ENCODE results near the gene TMEM217. TPM values are rescaled to one million over a fixed set of nuclear protein-coding genes. Genes with fewer than 3 reads are reported as not detected.
"Not testable (repeated sequence)": the region's sequence is repeated elsewhere in the genome, so short reads cannot be mapped to it uniquely, and the experiment has no call there.

Gene TMEM217
- total and polyA plus RNA-seq, 5 donors: 0.15 to 1.0 (median 0.16) TPM; not detected in 2

GRCh38 chr6:37196451-37196850 is 61.5 kb downstream of the TMEM217 start:
- H3K4me1 ChIP-seq (ENCODE audit: control insufficient read depth, insufficient read depth, low read length): not testable (repeated sequence)

GRCh38 chr6:37194886-37195285 is 63.1 kb downstream of the TMEM217 start:
- ATAC-seq; DNase-seq; H3K4me1 ChIP-seq (ENCODE audit: control insufficient read depth, insufficient read depth, low read length); H3K9me3 ChIP-seq (ENCODE audit: control insufficient read depth, low read length); H3K27me3 ChIP-seq (ENCODE audit: control insufficient read depth, insufficient read depth); H3K27ac ChIP-seq (ENCODE audit: low read length); H3K4me3 ChIP-seq (ENCODE audit: low read length); intact Hi-C loops (cut with DNase I): not testable (repeated sequence)
- 67% methylated on average over 1 of the region's 1 CpG for WGBS

More at GRCh38 chr6:37196451-37196850, 61.5 kb downstream of the TMEM217 start:
- H3K4me3 ChIP-seq (ENCODE audit: low read length); H3K27me3 ChIP-seq (ENCODE audit: control insufficient read depth, insufficient read depth); H3K9me3 ChIP-seq (ENCODE audit: control insufficient read depth, low read length); intact Hi-C loops (cut with DNase I); DNase-seq; ATAC-seq; H3K27ac ChIP-seq (ENCODE audit: low read length): not testable (repeated sequence)
- WGBS: 92% methylated on average over 4 of the region's 4 CpGs

- no peaks in the 10 kb centered on the region for H3K27me3 ChIP-seq (ENCODE audit: control insufficient read depth, insufficient read depth)
- WGBS: 92% methylated on average over 3 of the region's 3 CpGs
- ATAC-seq (no peak), DNase-seq (no peak)
- no peak overlapping the region for H3K27ac ChIP-seq (ENCODE audit: low read length)
- H3K4me3 ChIP-seq (ENCODE audit: low read length): no peak overlapping the region
- no peaks in the 10 kb centered on the region for H3K4me1 ChIP-seq (ENCODE audit: control insufficient read depth, insufficient read depth, low read length)
- H3K9me3 ChIP-seq (ENCODE audit: control insufficient read depth, low read length): no peaks in the 10 kb centered on the region
- intact Hi-C loops (cut with DNase I): no loop called here
These were observed 65.3 kb downstream of the TMEM217 start for GRCh38 chr6:37192666-37193065.

- Histone ChIP-seq H3K4me3 (ENCODE audit: low read length) (no peak overlapping the region), H3K27me3 (ENCODE audit: control insufficient read depth, insufficient read depth) (no peaks in the 10 kb centered on the region), H3K4me1 (ENCODE audit: control insufficient read depth, insufficient read depth, low read length) (no peaks in the 10 kb centered on the region), H3K9me3 (ENCODE audit: control insufficient read depth, low read length) (no peaks in the 10 kb centered on the region), H3K27ac (ENCODE audit: low read length) (no peak overlapping the region)
- DNase-seq (no peak), ATAC-seq (no peak)
- intact Hi-C loops (cut with DNase I): no loop called here
- WGBS: 72% methylated on average over 1 of the region's 1 CpG
These were observed 67.8 kb downstream of the TMEM217 start for GRCh38 chr6:37190159-37190535.

GRCh38 chr6:37188962-37189510 is 68.9 kb downstream of the TMEM217 start:
- H3K4me3 ChIP-seq (ENCODE audit: low read length): no peak overlapping the region
- no peaks in the 10 kb centered on the region for H3K4me1 ChIP-seq (ENCODE audit: control insufficient read depth, insufficient read depth, low read length)
- 61% methylated on average over 2 of the region's 2 CpGs for WGBS
- H3K9me3 ChIP-seq (ENCODE audit: control insufficient read depth, low read length): no peaks in the 10 kb centered on the region
- H3K27me3 ChIP-seq (ENCODE audit: control insufficient read depth, insufficient read depth): no peaks in the 10 kb centered on the region
- intact Hi-C loops (cut with DNase I): no loop called here
- ATAC-seq (no peak), DNase-seq (no peak)
- no peak overlapping the region for H3K27ac ChIP-seq (ENCODE audit: low read length)

- no peaks in the 10 kb centered on the region for H3K27me3 ChIP-seq (ENCODE audit: control insufficient read depth, insufficient read depth)
- 67% methylated on average over 7 of the region's 7 CpGs for WGBS
- intact Hi-C loops (cut with DNase I): no loop called here
- H3K4me3 ChIP-seq (ENCODE audit: low read length): no peak overlapping the region
- H3K27ac ChIP-seq (ENCODE audit: low read length): no peak overlapping the region
- H3K9me3 ChIP-seq (ENCODE audit: control insufficient read depth, low read length): no peaks in the 10 kb centered on the region
- ATAC-seq: peak; percentile 44 to 62
- DNase-seq: no peak
- no peaks in the 10 kb centered on the region for H3K4me1 ChIP-seq (ENCODE audit: control insufficient read depth, insufficient read depth, low read length)
These were observed 70.5 kb downstream of the TMEM217 start for GRCh38 chr6:37187321-37188022.

- H3K27ac ChIP-seq (ENCODE audit: low read length); intact Hi-C loops (cut with DNase I); ATAC-seq; H3K27me3 ChIP-seq (ENCODE audit: control insufficient read depth, insufficient read depth); DNase-seq; H3K4me3 ChIP-seq (ENCODE audit: low read length); H3K4me1 ChIP-seq (ENCODE audit: control insufficient read depth, insufficient read depth, low read length); H3K9me3 ChIP-seq (ENCODE audit: control insufficient read depth, low read length): not testable (repeated sequence)
- 81% methylated on average over 6 of the region's 6 CpGs for WGBS
These were observed 71.8 kb downstream of the TMEM217 start for GRCh38 chr6:37185949-37186720.

- Histone ChIP-seq H3K4me1 (ENCODE audit: control insufficient read depth, insufficient read depth, low read length) (no peaks in the 10 kb centered on the region), H3K9me3 (ENCODE audit: control insufficient read depth, low read length) (no peaks in the 10 kb centered on the region), H3K27me3 (ENCODE audit: control insufficient read depth, insufficient read depth) (no peaks in the 10 kb centered on the region), H3K4me3 (ENCODE audit: low read length) (no peak overlapping the region), H3K27ac (ENCODE audit: low read length) (no peak overlapping the region)
- 74% methylated on average over 8 of the region's 8 CpGs for WGBS
- peak; percentile 83 to 87 for ATAC-seq
- intact Hi-C loops (cut with DNase I): no loop called here
- DNase-seq: peak in 1 of 3 donors; percentile 26
These were observed 75.0 kb downstream of the TMEM217 start for GRCh38 chr6:37182736-37183590.

GRCh38 chr6:37180610-37181009 is 77.3 kb downstream of the TMEM217 start:
- H3K4me3 ChIP-seq (ENCODE audit: low read length); H3K27me3 ChIP-seq (ENCODE audit: control insufficient read depth, insufficient read depth); H3K27ac ChIP-seq (ENCODE audit: low read length); ATAC-seq; DNase-seq; H3K9me3 ChIP-seq (ENCODE audit: control insufficient read depth, low read length); intact Hi-C loops (cut with DNase I); H3K4me1 ChIP-seq (ENCODE audit: control insufficient read depth, insufficient read depth, low read length): not testable (repeated sequence)
- 94% methylated on average over 4 of the region's 4 CpGs for WGBS

- DNase-seq (no peak), ATAC-seq (no peak)
- Histone ChIP-seq H3K4me3 (ENCODE audit: low read length) (no peak overlapping the region), H3K4me1 (ENCODE audit: control insufficient read depth, insufficient read depth, low read length) (no peaks in the 10 kb centered on the region), H3K27me3 (ENCODE audit: control insufficient read depth, insufficient read depth) (no peaks in the 10 kb centered on the region), H3K9me3 (ENCODE audit: control insufficient read depth, low read length) (no peaks in the 10 kb centered on the region), H3K27ac (ENCODE audit: low read length) (no peak overlapping the region)
- intact Hi-C loops (cut with DNase I): no loop called here
- 86% methylated on average over 2 of the region's 2 CpGs for WGBS
These were observed 77.9 kb downstream of the TMEM217 start for GRCh38 chr6:37180075-37180474.

All from right cardiac atrium (tissue), 5 donors.